CD14-positive monocyte (primary cell): Measurements from ENCODE around the gene LSM3. TPM values are rescaled to one million over a fixed set of nuclear protein-coding genes. Genes with fewer than 3 reads are reported as not detected.

Experiments
- DNase-seq, 3 donors: peaks; one replicate each; pipeline ENCODE4 v3.0.0-alpha.2; 2011 to 2022
- H2AFZ ChIP-seq: 2 replicates; pipeline ENCODE4 v1.6.0; 2012; ENCODE audit warnings: mild to moderate bottlenecking, low read depth, low read length, inconsistent platforms; ENCODE audit not compliant: insufficient read depth, poor library complexity, severe bottlenecking
- H3K27ac ChIP-seq, 2 donors: 1 replicate in 1 of 2; 2 replicates in 1 of 2; pipeline ENCODE4 v1.5.1; 2012 to 2013; ENCODE audit warnings: low read length in 2 of 2, control low read depth in 1 of 2, inconsistent platforms in 1 of 2, low read depth in 1 of 2, mild to moderate bottlenecking in 1 of 2
- H3K27me3 ChIP-seq, 2 donors: one replicate each; pipeline versions ENCODE4 v1.6.0 to v1.6.1; 2011 to 2013; ENCODE audit warnings: low read length in 2 of 2; ENCODE audit not compliant: control insufficient read depth in 2 of 2, insufficient read depth in 2 of 2
- H3K36me3 ChIP-seq, 2 donors: replicated peaks in 1 of 2; 1 replicate in 1 of 2; 2 replicates in 1 of 2; pipeline versions ENCODE4 v1.5.1 to v1.6.1; 2012 to 2013; ENCODE audit warnings: low read length in 2 of 2, control low read depth in 1 of 2, inconsistent platforms in 1 of 2, mild to moderate bottlenecking in 1 of 2; ENCODE audit not compliant: insufficient read depth in 2 of 2, control insufficient read depth in 1 of 2
- H3K4me1 ChIP-seq, 2 donors: 1 replicate in 1 of 2; 2 replicates in 1 of 2; pipeline versions ENCODE4 v1.5.1 to v1.6.1; 2012 to 2013; ENCODE audit warnings: low read length in 2 of 2, control low read depth in 1 of 2, inconsistent platforms in 1 of 2, mild to moderate bottlenecking in 1 of 2, moderate library complexity in 1 of 2; ENCODE audit not compliant: insufficient read depth in 2 of 2, control insufficient read depth in 1 of 2
- H3K4me2 ChIP-seq: replicated peaks from 2 replicates; pipeline ENCODE3; 2012; ENCODE audit warnings: low read length, moderate library complexity, mild to moderate bottlenecking; ENCODE audit not compliant: poor library complexity, severe bottlenecking; ENCODE audit errors: extremely low read depth
- H3K4me3 ChIP-seq, 3 experiments: fragments of 200-600 bp in 1 of 3; sonication (generic) in 1 of 3; replicated peaks in 1 of 3; 1 replicate in 2 of 3; 2 replicates in 1 of 3; pipeline ENCODE4 v1.5.1; 2011 to 2013; ENCODE audit warnings: low read length in 3 of 3, mild to moderate bottlenecking in 3 of 3, control low read depth in 2 of 3, low read depth in 2 of 3, inconsistent platforms in 1 of 3, moderate library complexity in 1 of 3
- H3K79me2 ChIP-seq: 2 replicates; pipeline ENCODE4 v1.6.0; 2012; ENCODE audit warnings: mild to moderate bottlenecking, control low read depth, inconsistent platforms, low read length, moderate library complexity; ENCODE audit not compliant: insufficient read depth
- H3K9ac ChIP-seq: 2 replicates; pipeline ENCODE4 v1.6.0; 2017; ENCODE audit warnings: low read length, mild to moderate bottlenecking; ENCODE audit not compliant: insufficient read depth, poor library complexity, severe bottlenecking
- H3K9me3 ChIP-seq, 2 donors: replicated peaks in 1 of 2; 1 replicate in 1 of 2; 2 replicates in 1 of 2; pipeline versions ENCODE4 v1.5.1 to v1.6.1; 2012 to 2013; ENCODE audit warnings: low read length in 2 of 2, control low read depth in 1 of 2; ENCODE audit not compliant: control insufficient read depth in 1 of 2, insufficient read depth in 1 of 2
- H4K20me1 ChIP-seq: 2 replicates; pipeline ENCODE4 v1.6.0; 2012; ENCODE audit warnings: mild to moderate bottlenecking, low read length, control low read depth, moderate library complexity; ENCODE audit not compliant: insufficient read depth
- H3K27ac Mint-ChIP-seq, 7 donors: one replicate each; pipeline ENCODE4 v1.8.0; 2020; ENCODE audit warnings: mild to moderate bottlenecking in 7 of 7, mixed read lengths in 7 of 7, moderate library complexity in 6 of 7, inconsistent platforms in 2 of 7
- H3K27me3 Mint-ChIP-seq, 3 donors: one replicate each; pipeline ENCODE4 v1.8.0; 2021 to 2022; ENCODE audit warnings: low read depth in 3 of 3, mild to moderate bottlenecking in 3 of 3, mixed read lengths in 3 of 3, moderate library complexity in 3 of 3, inconsistent platforms in 1 of 3
- H3K36me3 Mint-ChIP-seq, 2 donors: one replicate each; pipeline ENCODE4 v1.8.0; 2020; ENCODE audit warnings: mixed read lengths in 2 of 2, inconsistent platforms in 1 of 2, mild to moderate bottlenecking in 1 of 2
- H3K4me1 Mint-ChIP-seq: one replicate; pipeline ENCODE4 v1.8.0; 2020; ENCODE audit warnings: mild to moderate bottlenecking, mixed read lengths
- H3K4me3 Mint-ChIP-seq, 2 donors: one replicate each; pipeline ENCODE4 v1.8.0; 2020; ENCODE audit warnings: mild to moderate bottlenecking in 2 of 2, mixed read lengths in 2 of 2, moderate library complexity in 1 of 2
- H3K9me3 Mint-ChIP-seq, 7 donors: one replicate each; pipeline ENCODE4 v1.8.0; 2020 to 2022; ENCODE audit warnings: mixed read lengths in 7 of 7, mild to moderate bottlenecking in 6 of 7, moderate library complexity in 6 of 7, inconsistent platforms in 2 of 7
- CTCF ChIP-seq: fragments of 200-600 bp; IDR thresholded peaks from one replicate; pipeline ENCODE4 v1.8.0; 2022; ENCODE audit warnings: antibody characterized with exemption, mild to moderate bottlenecking
- WGBS: methylation state at CpG from one replicate; pipeline ENCODE4 v1.1.5; 2013; ENCODE audit warnings: missing lambda C conversion rate; ENCODE audit not compliant: insufficient coverage; 5-methylcytosine and 5-hydroxymethylcytosine counted together
- intact Hi-C, 2 donors: fragments of 100-400 bp; cut with micrococcal nuclease; formaldehyde crosslinking; loops; one replicate each; pipeline versions ENCODE4 v1.15.0 to v1.15.1; 2023
- polyA plus RNA-seq, 3 donors: library from polyadenylated mRNA; depleted of rRNA in 1 of 3; unstranded in 2 of 3; stranded (reverse) in 1 of 3; fragments of 300-500 nt in 2 of 3; fragments of >200 nt in 1 of 3; fragmentation: Illumina TruSeq in 2 of 3; gene quantifications; 1 replicate in 2 of 3; 2 replicates in 1 of 3; pipeline ENCODE4 v1.2.3, GENCODE V29; 2012 to 2021

The LSM3 gene
- polyA plus RNA-seq, 3 donors: 4.1 to 23.2 (median 19.8) TPM

- Histone ChIP-seq H3K9ac (no peak overlapping the region), H3K79me2 (peaks cover 29% of the 10 kb centered on the region), H3K9me3 (no peaks in the 10 kb centered on the region), H4K20me1 (peaks cover 36% of the 10 kb centered on the region), H2AFZ (no peak overlapping the region), H3K27ac (peak overlapping the region in 1 of 2 donors; percentile 8), H3K27me3 (no peaks in the 10 kb centered on the region), H3K4me3 (no peak overlapping the region), H3K4me1 (peaks cover 7% of the 10 kb centered on the region in 2 donors), H3K4me2 (no peak overlapping the region), H3K36me3 (peaks cover 67 to 90% of the 10 kb centered on the region in 2 donors)
- intact Hi-C loops: no loop called here
- 80% methylated on average over 2 of the region's 5 CpGs for WGBS
- peaks cover 21% of the 10 kb centered on the region for H3K4me1 Mint-ChIP-seq
- H3K4me3 Mint-ChIP-seq: no peak overlapping the region
- H3K9me3 Mint-ChIP-seq: no peaks in the 10 kb centered on the region
- peak overlapping the region in 1 of 7 donors; percentile 2 for H3K27ac Mint-ChIP-seq
- TF ChIP-seq CTCF: no peak
- peaks cover 1 to 2% (median 2%) of the 10 kb centered on the region in 3 donors for H3K27me3 Mint-ChIP-seq
- H3K36me3 Mint-ChIP-seq: peaks cover 81 to 92% of the 10 kb centered on the region in 2 donors
- no peak for DNase-seq
Observed at GRCh38 chr3:14131134-14131533, 47.5 kb upstream of the LSM3 start.

GRCh38 chr3:14132120-14132519, 46.5 kb upstream of the LSM3 start:
- Histone ChIP-seq H3K9ac (no peak overlapping the region), H3K4me3 (no peak overlapping the region), H4K20me1 (peaks cover 26% of the 10 kb centered on the region), H2AFZ (no peak overlapping the region), H3K9me3 (no peaks in the 10 kb centered on the region), H3K27me3 (no peaks in the 10 kb centered on the region), H3K27ac (no peak overlapping the region), H3K79me2 (peaks cover 19% of the 10 kb centered on the region), H3K4me2 (no peak overlapping the region), H3K36me3 (peaks cover 77 to 99% of the 10 kb centered on the region in 2 donors), H3K4me1 (no peaks in the 10 kb centered on the region)
- TF ChIP-seq CTCF: no peak
- WGBS: 91% methylated on average over 8 of the region's 8 CpGs
- DNase-seq: no peak
- H3K27me3 Mint-ChIP-seq: peaks cover under 1 to 2% (median 2%) of the 10 kb centered on the region in 3 donors
- H3K4me1 Mint-ChIP-seq: peaks cover 12% of the 10 kb centered on the region
- H3K27ac Mint-ChIP-seq: peak overlapping the region in 1 of 7 donors; percentile 61
- no peaks in the 10 kb centered on the region for H3K9me3 Mint-ChIP-seq
- H3K4me3 Mint-ChIP-seq: no peak overlapping the region
- H3K36me3 Mint-ChIP-seq: peaks cover 83 to 89% of the 10 kb centered on the region in 2 donors
- intact Hi-C loops: no loop called here
